ENCODE measurements around the gene ATP5PD.
A peak's percentile ranks its signal among the peaks of the same experiment; 100 is the strongest.
"Not testable (repeated sequence)": the region's sequence is repeated elsewhere in the genome, so short reads cannot be mapped to it uniquely, and the experiment has no call there.

The ATP5PD gene

GRCh38 chr17:75049057-75049456 lies 2.3 kb upstream of the ATP5PD start:
- no peak for DNase-seq

- DNase-seq = peak; percentile 39 to 52
Observed at GRCh38 chr17:75048249-75048878, 1.6 kb upstream of the ATP5PD start.

GRCh38 chr17:75047398-75048098 lies 779 bp upstream of the ATP5PD start:
- DNase-seq = peak in 1 of 2 donors; percentile 14

- DNase-seq = not testable (repeated sequence)
Observed at GRCh38 chr17:75045946-75046406, 793 bp downstream of the ATP5PD start.

GRCh38 chr17:75044716-75045115 lies 2.1 kb downstream of the ATP5PD start:
- DNase-seq = no peak

- not testable (repeated sequence) for DNase-seq
Observed at GRCh38 chr17:75043789-75044188, 3.0 kb downstream of the ATP5PD start.

GRCh38 chr17:75041656-75042280 lies 5.0 kb downstream of the ATP5PD start:
- DNase-seq = no peak

GRCh38 chr17:75039238-75039637 lies 7.5 kb downstream of the ATP5PD start:
- DNase-seq = peak in 1 of 2 donors; percentile 56

GRCh38 chr17:75036643-75037268 lies 10.0 kb downstream of the ATP5PD start:
- DNase-seq = peak; percentile 31 to 69

- DNase-seq = peak; percentile 86 to 92
Observed at GRCh38 chr17:75034236-75034908, 12.4 kb downstream of the ATP5PD start.

GRCh38 chr17:75033346-75034235 lies 13.2 kb downstream of the ATP5PD start:
- DNase-seq = peak; percentile 92 to 93

GRCh38 chr17:75032720-75033280 lies 14.0 kb downstream of the ATP5PD start:
- no peak for DNase-seq

GRCh38 chr17:75031972-75032719 lies 14.6 kb downstream of the ATP5PD start:
- peak; percentile 78 to 86 for DNase-seq

GRCh38 chr17:75030161-75030560 lies 16.6 kb downstream of the ATP5PD start:
- no peak for DNase-seq

- peak; percentile 47 to 58 for DNase-seq
Observed at GRCh38 chr17:75026650-75027049, 20.1 kb downstream of the ATP5PD start.

GRCh38 chr17:75025398-75025734 lies 21.4 kb downstream of the ATP5PD start:
- DNase-seq = not testable (repeated sequence)

GRCh38 chr17:75024686-75025397 lies 21.9 kb downstream of the ATP5PD start:
- no peak for DNase-seq

GRCh38 chr17:75020331-75021110 lies 26.2 kb downstream of the ATP5PD start:
- no peak for DNase-seq

GRCh38 chr17:75019710-75020109 lies 27.1 kb downstream of the ATP5PD start:
- DNase-seq = no peak
